IPS-20b (cell line): ENCODE results near the gene CD40LG.

ENCODE experiments used
- H3K27ac ChIP-seq: one replicate; pipeline ENCODE4 v1.5.1; 2013; ENCODE audit warnings: low read length
- H3K27me3 ChIP-seq: 2 replicates; pipeline ENCODE4 v1.6.1; 2013; ENCODE audit warnings: mild to moderate bottlenecking, low read length, inconsistent platforms; ENCODE audit not compliant: insufficient read depth
- H3K36me3 ChIP-seq: 2 replicates; pipeline ENCODE4 v1.6.1; 2013; ENCODE audit warnings: low read depth, mild to moderate bottlenecking, inconsistent platforms, low read length, moderate library complexity; ENCODE audit not compliant: insufficient read depth
- H3K4me1 ChIP-seq: 2 replicates; pipeline ENCODE4 v1.6.1; 2013; ENCODE audit warnings: mild to moderate bottlenecking, control low read depth, inconsistent platforms, low read length, moderate library complexity; ENCODE audit not compliant: insufficient read depth
- H3K4me3 ChIP-seq: 2 replicates; pipeline ENCODE4 v1.5.1; 2013; ENCODE audit warnings: mild to moderate bottlenecking, low read length, inconsistent platforms
- H3K9ac ChIP-seq: 2 replicates; pipeline ENCODE4 v1.6.1; 2013; ENCODE audit warnings: low read depth, mild to moderate bottlenecking, inconsistent platforms, low read length, moderate library complexity
- H3K9me3 ChIP-seq: 2 replicates; pipeline ENCODE4 v1.6.1; 2013; ENCODE audit warnings: mild to moderate bottlenecking, low read depth, low read length, inconsistent platforms; ENCODE audit not compliant: insufficient read depth

Gene CD40LG

GRCh38 chrX:136626891-136627290 is 21.1 kb upstream of the CD40LG start:
- Histone ChIP-seq H3K27me3 (no peaks in the 10 kb centered on the region), H3K27ac (no peak overlapping the region), H3K4me1 (no peaks in the 10 kb centered on the region), H3K9me3 (no peaks in the 10 kb centered on the region), H3K4me3 (no peak overlapping the region), H3K36me3 (no peaks in the 10 kb centered on the region), H3K9ac (no peak overlapping the region)

- H3K27me3 ChIP-seq, result no peaks in the 10 kb centered on the region
- H3K36me3 ChIP-seq, result no peaks in the 10 kb centered on the region
- H3K9me3 ChIP-seq, result no peaks in the 10 kb centered on the region
- H3K9ac ChIP-seq, result no peak overlapping the region
- H3K4me1 ChIP-seq, result no peaks in the 10 kb centered on the region
- no peak overlapping the region for H3K4me3 ChIP-seq
- H3K27ac ChIP-seq, result no peak overlapping the region
Observed at GRCh38 chrX:136627409-136627808, 20.5 kb upstream of the CD40LG start.

- no peaks in the 10 kb centered on the region for H3K27me3 ChIP-seq
- no peak overlapping the region for H3K27ac ChIP-seq
- H3K36me3 ChIP-seq, result no peaks in the 10 kb centered on the region
- no peak overlapping the region for H3K9ac ChIP-seq
- H3K9me3 ChIP-seq, result no peaks in the 10 kb centered on the region
- no peaks in the 10 kb centered on the region for H3K4me1 ChIP-seq
- H3K4me3 ChIP-seq, result no peak overlapping the region
Observed at GRCh38 chrX:136629084-136629750, 18.7 kb upstream of the CD40LG start.

GRCh38 chrX:136630881-136631280 is 17.1 kb upstream of the CD40LG start:
- Histone ChIP-seq H3K27ac (no peak overlapping the region), H3K27me3 (no peaks in the 10 kb centered on the region), H3K36me3 (no peaks in the 10 kb centered on the region)

GRCh38 chrX:136635235-136635634 is 12.7 kb upstream of the CD40LG start:
- Histone ChIP-seq H3K27ac (no peak overlapping the region), H3K9me3 (no peaks in the 10 kb centered on the region), H3K36me3 (no peaks in the 10 kb centered on the region), H3K4me1 (peaks cover 12% of the 10 kb centered on the region; the same call in 1 of the 2 replicates), H3K27me3 (no peaks in the 10 kb centered on the region), H3K9ac (peak overlapping the region; percentile 32; the same call in 1 of the 2 replicates), H3K4me3 (no peak overlapping the region)

More at GRCh38 chrX:136630881-136631280, 17.1 kb upstream of the CD40LG start:
- H3K4me1 ChIP-seq, result peaks cover 7% of the 10 kb centered on the region; the same call in 1 of the 2 replicates
- H3K9me3 ChIP-seq, result no peaks in the 10 kb centered on the region
- H3K4me3 ChIP-seq, result no peak overlapping the region
- no peak overlapping the region for H3K9ac ChIP-seq

GRCh38 chrX:136636121-136636520 is 11.8 kb upstream of the CD40LG start:
- H3K36me3 ChIP-seq, result no peaks in the 10 kb centered on the region
- no peak overlapping the region for H3K27ac ChIP-seq
- peaks cover 12% of the 10 kb centered on the region; the same call in 1 of the 2 replicates for H3K4me1 ChIP-seq
- no peak overlapping the region for H3K4me3 ChIP-seq
- peak overlapping the region; percentile 32; the same call in 1 of the 2 replicates for H3K9ac ChIP-seq
- no peaks in the 10 kb centered on the region for H3K27me3 ChIP-seq
- no peaks in the 10 kb centered on the region for H3K9me3 ChIP-seq

GRCh38 chrX:136639506-136640176 is 8.3 kb upstream of the CD40LG start:
- Histone ChIP-seq H3K36me3 (no peaks in the 10 kb centered on the region), H3K4me3 (no peak overlapping the region), H3K4me1 (peaks cover 12% of the 10 kb centered on the region; the same call in 1 of the 2 replicates)

GRCh38 chrX:136643243-136643642 is 4.7 kb upstream of the CD40LG start:
- H3K4me3 ChIP-seq, result no peak overlapping the region
- no peaks in the 10 kb centered on the region for H3K27me3 ChIP-seq
- H3K27ac ChIP-seq, result no peak overlapping the region
- H3K4me1 ChIP-seq, result no peaks in the 10 kb centered on the region
- no peak overlapping the region for H3K9ac ChIP-seq
- H3K9me3 ChIP-seq, result no peaks in the 10 kb centered on the region
- no peaks in the 10 kb centered on the region for H3K36me3 ChIP-seq

More at GRCh38 chrX:136639506-136640176, 8.3 kb upstream of the CD40LG start:
- H3K27ac ChIP-seq, result no peak overlapping the region
- H3K9me3 ChIP-seq, result no peaks in the 10 kb centered on the region
- no peak overlapping the region for H3K9ac ChIP-seq
- no peaks in the 10 kb centered on the region for H3K27me3 ChIP-seq

- no peaks in the 10 kb centered on the region for H3K27me3 ChIP-seq
- no peak overlapping the region for H3K9ac ChIP-seq
- H3K4me1 ChIP-seq, result peaks cover 9% of the 10 kb centered on the region
- H3K27ac ChIP-seq, result no peak overlapping the region
- no peaks in the 10 kb centered on the region for H3K36me3 ChIP-seq
- H3K4me3 ChIP-seq, result no peak overlapping the region
- no peaks in the 10 kb centered on the region for H3K9me3 ChIP-seq
Observed at GRCh38 chrX:136646602-136647239, 1.2 kb upstream of the CD40LG start.

- H3K9ac ChIP-seq, result no peak overlapping the region
- peaks cover 9% of the 10 kb centered on the region for H3K4me1 ChIP-seq
- H3K9me3 ChIP-seq, result no peaks in the 10 kb centered on the region
Observed at GRCh38 chrX:136650811-136651210, 2.9 kb downstream of the CD40LG start.

GRCh38 chrX:136652822-136653723 is 5.1 kb downstream of the CD40LG start:
- H3K27me3 ChIP-seq, result no peaks in the 10 kb centered on the region
- no peak overlapping the region for H3K4me3 ChIP-seq
- H3K36me3 ChIP-seq, result no peaks in the 10 kb centered on the region
- H3K4me1 ChIP-seq, result peaks cover 9% of the 10 kb centered on the region
- H3K27ac ChIP-seq, result no peak overlapping the region
- no peak overlapping the region for H3K9ac ChIP-seq
- no peaks in the 10 kb centered on the region for H3K9me3 ChIP-seq

More at GRCh38 chrX:136650811-136651210, 2.9 kb downstream of the CD40LG start:
- Histone ChIP-seq H3K4me3 (no peak overlapping the region), H3K36me3 (no peaks in the 10 kb centered on the region), H3K27ac (no peak overlapping the region), H3K27me3 (no peaks in the 10 kb centered on the region)
